Caco-2 (cell line): ENCODE measurements around the gene DCXR. TPM values are rescaled to one million over a fixed set of nuclear protein-coding genes. Genes with fewer than 3 reads are reported as not detected.

Experiments used
- BruUV-seq: library from RNA; stranded (reverse); fragments of 400-500 nt; replicated peaks from 2 replicates; lab custom pipeline; 2021; lab: Mats Ljungman, UMichigan
- CTCF ChIA-PET: fragments of 300-600 bp; sonication (Branson Sonifier 250); formaldehyde crosslinking; loops from one replicate; lab custom pipeline; 2022; ENCODE audit warnings: antibody characterized with exemption; lab: Charles Lee
- POLR2A ChIA-PET: fragments of 300-600 bp; sonication (Branson Sonifier 250); formaldehyde crosslinking; loops from one replicate; lab custom pipeline; 2022; ENCODE audit warnings: antibody characterized with exemption; lab: Charles Lee
- DNase-seq, 2 experiments: peaks; one replicate each; pipeline versions ENCODE4 v3.0.0 to v3.0.0-alpha.2; 2020 to 2022
- H3K27me3 ChIP-seq: replicated peaks from 2 replicates; pipeline ENCODE4 v1.6.0; 2011; ENCODE audit warnings: low read length; ENCODE audit not compliant: control insufficient read depth, insufficient read depth
- H3K36me3 ChIP-seq: 2 replicates; pipeline ENCODE4 v1.5.1; 2011; ENCODE audit warnings: low read length; ENCODE audit not compliant: control insufficient read depth, insufficient read depth
- H3K4me1 ChIP-seq: fragments of 250-450 bp; sonication (Bioruptor Pico); 2 replicates; pipeline ENCODE4 v1.5.1; 2020; ENCODE audit warnings: mild to moderate bottlenecking
- H3K4me3 ChIP-seq: 2 replicates; pipeline ENCODE4 v1.5.1; 2011; ENCODE audit warnings: low read depth, mild to moderate bottlenecking, control low read depth, low read length
- H3K9me3 ChIP-seq: fragments of 250-450 bp; sonication (Bioruptor Pico); 2 replicates; pipeline ENCODE4 v1.5.1; 2020; ENCODE audit warnings: mild to moderate bottlenecking, moderate library complexity
- H3K27ac Mint-ChIP-seq: one replicate; pipeline ENCODE4 v1.8.0; 2022; ENCODE audit warnings: mixed read lengths; ENCODE audit not compliant: unreplicated experiment
- H3K27me3 Mint-ChIP-seq: one replicate; pipeline ENCODE4 v1.8.0; 2022; ENCODE audit warnings: mixed read lengths; ENCODE audit not compliant: insufficient read depth, unreplicated experiment
- H3K36me3 Mint-ChIP-seq: one replicate; pipeline ENCODE4 v1.8.0; 2022; ENCODE audit warnings: mild to moderate bottlenecking, mixed read lengths; ENCODE audit not compliant: insufficient read depth, unreplicated experiment
- H3K4me1 Mint-ChIP-seq: one replicate; pipeline ENCODE4 v1.8.0; 2022; ENCODE audit warnings: low read depth, mixed read lengths; ENCODE audit not compliant: unreplicated experiment
- H3K4me3 Mint-ChIP-seq: one replicate; pipeline ENCODE4 v1.8.0; 2022; ENCODE audit warnings: mild to moderate bottlenecking, moderate library complexity, mixed read lengths; ENCODE audit not compliant: unreplicated experiment
- H3K9me3 Mint-ChIP-seq: one replicate; pipeline ENCODE4 v1.8.0; 2022; ENCODE audit warnings: mixed read lengths; ENCODE audit not compliant: unreplicated experiment
- CTCF ChIP-seq, 2 experiments: fragments of 200-600 bp in 1 of 2; IDR thresholded peaks; 1 replicate in 1 of 2; 2 replicates in 1 of 2; pipeline versions ENCODE4 v1.5.1 to v1.8.0; 2011 to 2022; ENCODE audit warnings: antibody characterized with exemption in 1 of 2, control low read depth in 1 of 2, inconsistent platforms in 1 of 2, low read depth in 1 of 2, low read length in 1 of 2, mild to moderate bottlenecking in 1 of 2, moderate library complexity in 1 of 2; ENCODE audit not compliant: insufficient read depth in 1 of 2, severe bottlenecking in 1 of 2, unreplicated experiment in 1 of 2
- intact Hi-C: fragments of 100-400 bp; cut with micrococcal nuclease; formaldehyde crosslinking; loops from one replicate; pipeline ENCODE4 v1.10.0; 2022; ENCODE audit not compliant: unreplicated experiment
- total RNA-seq: library from RNA; stranded (reverse); gene quantifications from 2 replicates; pipeline ENCODE4 v1.2.3, GENCODE V29; 2022

DCXR gene
- total RNA-seq, 1 experiment from 2014 or later: 197 TPM

DNA sequence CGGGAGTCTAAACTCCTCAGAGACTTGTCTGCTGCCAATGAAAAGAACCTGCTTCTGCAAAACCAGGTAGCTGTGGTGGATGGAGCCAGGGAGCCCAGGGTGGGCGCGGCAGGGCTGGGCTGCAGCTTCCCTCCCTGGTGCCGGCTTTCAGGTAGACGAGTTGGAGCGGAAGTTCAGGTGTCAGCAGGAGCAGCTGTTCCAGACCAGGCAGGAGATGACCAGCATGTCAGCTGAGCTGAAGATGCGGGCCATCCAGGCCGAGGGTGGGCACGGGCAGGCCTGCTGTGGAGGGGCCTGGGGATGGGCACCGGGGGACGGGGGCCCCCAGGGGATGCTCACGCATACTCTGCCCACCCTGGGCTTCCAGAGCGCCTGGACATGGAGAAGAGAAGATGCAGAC lies 9.3 kb downstream of the DCXR start:
- H3K36me3 ChIP-seq: peaks cover 2% of the 10 kb centered on the region; the same call in 1 of the 2 replicates
- H3K27me3 ChIP-seq: no peaks in the 10 kb centered on the region
- no peak for TF ChIP-seq CTCF (IDR thresholded peaks at IDR 0.05; ENCODE audit: insufficient read depth in 1 of 2, low read depth in 1 of 2, low read length in 1 of 2, severe bottlenecking in 1 of 2, unreplicated experiment in 1 of 2)
- H3K4me1 ChIP-seq: peaks cover 22% of the 10 kb centered on the region
- intact Hi-C loops: no loop called here
- no peak overlapping the region for H3K4me3 ChIP-seq
- no peak overlapping the region for H3K4me3 Mint-ChIP-seq
- no peak overlapping the region for H3K27ac Mint-ChIP-seq
- DNase-seq: no peak
- peaks cover 41% of the 10 kb centered on the region for H3K36me3 Mint-ChIP-seq
- peaks cover 12% of the 10 kb centered on the region for H3K4me1 Mint-ChIP-seq
- no peaks in the 10 kb centered on the region for H3K9me3 Mint-ChIP-seq
- no peaks in the 10 kb centered on the region for H3K9me3 ChIP-seq
- no TSS peak for BruUV-seq
- POLR2A ChIA-PET: interaction anchor here (0.6 kb wide), 1 partner anchor 105 kb away, joined by 11 read pairs; no protein-coding TSS in a partner anchor
- no peaks in the 10 kb centered on the region for H3K27me3 Mint-ChIP-seq
- CTCF ChIA-PET: no interaction called here

- Histone ChIP-seq H3K9me3 (no peaks in the 10 kb centered on the region), H3K27me3 (no peaks in the 10 kb centered on the region), H3K4me1 (peaks cover 19% of the 10 kb centered on the region), H3K36me3 (peaks cover 2% of the 10 kb centered on the region; the same call in 1 of the 2 replicates), H3K4me3 (no peak overlapping the region)
- ChIA-PET POLR2A (interaction anchor here (0.5 kb wide), 1 partner anchor 73 kb away, joined by 4 read pairs; no protein-coding TSS in a partner anchor), CTCF (interaction anchor here (0.6 kb wide), 1 partner anchor 27 kb away, joined by 3 read pairs; no protein-coding TSS in a partner anchor)
- no peak for TF ChIP-seq CTCF (IDR thresholded peaks at IDR 0.05; ENCODE audit: insufficient read depth in 1 of 2, low read depth in 1 of 2, low read length in 1 of 2, severe bottlenecking in 1 of 2, unreplicated experiment in 1 of 2)
- Mint-ChIP-seq H3K4me3 (no peak overlapping the region), H3K9me3 (no peaks in the 10 kb centered on the region), H3K4me1 (peaks cover 12% of the 10 kb centered on the region), H3K27ac (no peak overlapping the region), H3K36me3 (peaks cover 59% of the 10 kb centered on the region), H3K27me3 (no peaks in the 10 kb centered on the region)
- DNase-seq: no peak
- BruUV-seq: no TSS peak
- intact Hi-C loops: no loop called here
These were observed 11.9 kb downstream of the DCXR start for GRCh38 chr17:82025401-82026107.

GRCh38 chr17:82024859-82025258 lies 12.6 kb downstream of the DCXR start:
- intact Hi-C loops: loop anchor here (5.0 kb wide), 2 partner anchors 98 to 153 kb away; partner anchors contain the start of genes ARHGDIA and MAFG
- Mint-ChIP-seq H3K4me3 (no peak overlapping the region), H3K27ac (no peak overlapping the region), H3K4me1 (peaks cover 11% of the 10 kb centered on the region), H3K9me3 (no peaks in the 10 kb centered on the region), H3K36me3 (peaks cover 59% of the 10 kb centered on the region), H3K27me3 (no peaks in the 10 kb centered on the region)
- no peaks in the 10 kb centered on the region for H3K27me3 ChIP-seq
- H3K36me3 ChIP-seq: peaks cover 2% of the 10 kb centered on the region; the same call in 1 of the 2 replicates
- ChIA-PET POLR2A (interaction anchor here (0.5 kb wide), 1 partner anchor 72 kb away, joined by 4 read pairs; no protein-coding TSS in a partner anchor), CTCF (no interaction called here)
- no peak for DNase-seq
- no TSS peak for BruUV-seq
- TF ChIP-seq CTCF (IDR thresholded peaks at IDR 0.05; ENCODE audit: insufficient read depth in 1 of 2, low read depth in 1 of 2, low read length in 1 of 2, severe bottlenecking in 1 of 2, unreplicated experiment in 1 of 2): no peak
- H3K4me3 ChIP-seq: no peak overlapping the region
- H3K4me1 ChIP-seq: peaks cover 15% of the 10 kb centered on the region
- H3K9me3 ChIP-seq: no peaks in the 10 kb centered on the region
